HL-60/S4 treated with phorbol 12-myristate 13-acetate at 8.2 ng/mL for 4 days and 3 days (cell line): ENCODE data around the gene DNAH6.
"Not testable (repeated sequence)": the region's sequence is repeated elsewhere in the genome, so short reads cannot be mapped to it uniquely, and the experiment has no call there.

ENCODE experiments used
- in situ Hi-C: fragments of 300-500 bp; cut with MboI; formaldehyde crosslinking; loops from 2 replicates; pipeline ENCODE4 v1.15.0; 2022; ENCODE audit warnings: low sequenced_read_pairs

DNAH6 gene

GRCh38 chr2:84495539-84496146 is 20.7 kb upstream of the DNAH6 start:
- in situ Hi-C loops, result loop anchor here (10.0 to 25.0 kb wide), 2 partner anchors 369 to 767 kb away; no protein-coding TSS in a partner anchor

GRCh38 chr2:84496386-84496785 is 19.9 kb upstream of the DNAH6 start:
- in situ Hi-C loops, result loop anchor here (10.0 to 25.0 kb wide), 2 partner anchors 368 to 766 kb away; no protein-coding TSS in a partner anchor

GRCh38 chr2:84497285-84497684 is 19.0 kb upstream of the DNAH6 start:
- in situ Hi-C loops, result loop anchor here (10.0 to 25.0 kb wide), 2 partner anchors 368 to 765 kb away; no protein-coding TSS in a partner anchor

GRCh38 chr2:84498150-84498799 is 18.0 kb upstream of the DNAH6 start:
- in situ Hi-C loops, result loop anchor here (10.0 to 25.0 kb wide), 2 partner anchors 367 to 764 kb away; no protein-coding TSS in a partner anchor

- in situ Hi-C loops, result not testable (repeated sequence)
These were observed 5.3 kb upstream of the DNAH6 start for GRCh38 chr2:84511024-84511423.

- in situ Hi-C loops, result no loop called here
These were observed 510 bp upstream of the DNAH6 start for GRCh38 chr2:84515788-84516187.

- in situ Hi-C loops, result no loop called here
These were observed 3.1 kb downstream of the DNAH6 start for GRCh38 chr2:84519332-84519957.

GRCh38 chr2:84526562-84526961 is 10.3 kb downstream of the DNAH6 start:
- in situ Hi-C loops, result no loop called here

GRCh38 chr2:84527137-84528129 is 11.1 kb downstream of the DNAH6 start:
- in situ Hi-C loops, result no loop called here

GRCh38 chr2:84532291-84532690 is 16.0 kb downstream of the DNAH6 start:
- in situ Hi-C loops, result no loop called here

- in situ Hi-C loops, result no loop called here
These were observed 17.9 kb downstream of the DNAH6 start for GRCh38 chr2:84534225-84534624.

GRCh38 chr2:84537251-84537650 is 21.0 kb downstream of the DNAH6 start:
- in situ Hi-C loops, result no loop called here

GRCh38 chr2:84539729-84540128 is 23.4 kb downstream of the DNAH6 start:
- in situ Hi-C loops, result no loop called here

- in situ Hi-C loops, result no loop called here
These were observed 28.7 kb downstream of the DNAH6 start for GRCh38 chr2:84545005-84545404.

- in situ Hi-C loops, result no loop called here
These were observed 30.3 kb downstream of the DNAH6 start for GRCh38 chr2:84546551-84546950.

GRCh38 chr2:84548303-84548702 is 32.0 kb downstream of the DNAH6 start:
- in situ Hi-C loops, result no loop called here

- in situ Hi-C loops, result no loop called here
These were observed 34.6 kb downstream of the DNAH6 start for GRCh38 chr2:84550916-84551315.

GRCh38 chr2:84551526-84551925 is 35.2 kb downstream of the DNAH6 start:
- in situ Hi-C loops, result not testable (repeated sequence)

GRCh38 chr2:84556190-84556589 is 39.9 kb downstream of the DNAH6 start:
- in situ Hi-C loops, result no loop called here

- in situ Hi-C loops, result no loop called here
These were observed 43.5 kb downstream of the DNAH6 start for GRCh38 chr2:84559838-84560237.

- in situ Hi-C loops, result no loop called here
These were observed 63.4 kb downstream of the DNAH6 start for GRCh38 chr2:84579661-84580060.
